Prostate gland (tissue), 2 donors: ENCODE results near the gene MKNK1.

ENCODE experiments used
- CTCF ChIP-seq, 4 experiments: fragments of 200-600 bp in 2 of 4; fragments of 450-650 bp in 2 of 4; sonication (generic) in 2 of 4; IDR thresholded peaks; 1 replicate in 3 of 4; 2 replicates in 1 of 4; pipeline ENCODE4 v1.5.1; 2016 to 2019; ENCODE audit warnings: antibody characterized with exemption in 4 of 4, mild to moderate bottlenecking in 2 of 4, moderate library complexity in 2 of 4
- POLR2A ChIP-seq: fragments of 450-650 bp; IDR thresholded peaks from one replicate; pipeline ENCODE4 v1.6.1; 2016; ENCODE audit warnings: antibody characterized with exemption, mild to moderate bottlenecking

- TF ChIP-seq CTCF (IDR thresholded peaks at IDR 0.05) (no peak), POLR2A (no peak)
Measured at GRCh38 chr1:46617108-46617800, 13.2 kb upstream of the MKNK1 start.
